Body of pancreas (tissue), 4 donors: ENCODE data around the gene HCRT.

Experiments used
- POLR2A ChIP-seq, 3 donors: fragments of 450-650 bp; IDR thresholded peaks; one replicate each; pipeline ENCODE4 v1.6.1; 2016; ENCODE audit warnings: antibody characterized with exemption in 3 of 3, mild to moderate bottlenecking in 2 of 3
- TF ChIP-seq, protein P1 (sequence below), 7 experiments: fragments of 450-650 bp in 4 of 7; fragments of 200-600 bp in 3 of 7; sonication (generic) in 3 of 7; IDR thresholded peaks; one replicate each; pipeline ENCODE4 v1.5.1; 2016 to 2019; ENCODE audit warnings: antibody characterized with exemption in 7 of 7

DNA sequence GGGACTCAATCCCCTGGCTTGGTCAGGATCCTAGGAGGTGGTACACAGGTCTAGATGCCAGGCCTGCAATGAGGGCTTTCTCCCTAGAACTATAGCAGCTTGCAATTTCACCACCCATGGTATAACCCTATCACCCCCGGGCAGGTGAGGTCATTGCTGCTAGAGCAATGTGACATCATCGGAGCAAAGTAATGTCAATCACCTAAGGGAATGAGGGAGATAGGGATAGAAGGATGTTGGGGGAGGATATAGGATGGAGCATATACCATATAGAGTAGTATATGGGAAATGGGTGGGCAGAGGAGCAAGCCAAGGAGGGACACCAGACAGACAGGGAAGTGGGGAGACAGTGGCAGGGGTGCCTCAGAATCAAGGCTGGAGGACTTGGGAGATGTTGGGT is 7.6 kb downstream of the HCRT start:
- no peak for TF ChIP-seq POLR2A (IDR thresholded peaks at IDR 0.05)
- TF ChIP-seq, protein P1, sequence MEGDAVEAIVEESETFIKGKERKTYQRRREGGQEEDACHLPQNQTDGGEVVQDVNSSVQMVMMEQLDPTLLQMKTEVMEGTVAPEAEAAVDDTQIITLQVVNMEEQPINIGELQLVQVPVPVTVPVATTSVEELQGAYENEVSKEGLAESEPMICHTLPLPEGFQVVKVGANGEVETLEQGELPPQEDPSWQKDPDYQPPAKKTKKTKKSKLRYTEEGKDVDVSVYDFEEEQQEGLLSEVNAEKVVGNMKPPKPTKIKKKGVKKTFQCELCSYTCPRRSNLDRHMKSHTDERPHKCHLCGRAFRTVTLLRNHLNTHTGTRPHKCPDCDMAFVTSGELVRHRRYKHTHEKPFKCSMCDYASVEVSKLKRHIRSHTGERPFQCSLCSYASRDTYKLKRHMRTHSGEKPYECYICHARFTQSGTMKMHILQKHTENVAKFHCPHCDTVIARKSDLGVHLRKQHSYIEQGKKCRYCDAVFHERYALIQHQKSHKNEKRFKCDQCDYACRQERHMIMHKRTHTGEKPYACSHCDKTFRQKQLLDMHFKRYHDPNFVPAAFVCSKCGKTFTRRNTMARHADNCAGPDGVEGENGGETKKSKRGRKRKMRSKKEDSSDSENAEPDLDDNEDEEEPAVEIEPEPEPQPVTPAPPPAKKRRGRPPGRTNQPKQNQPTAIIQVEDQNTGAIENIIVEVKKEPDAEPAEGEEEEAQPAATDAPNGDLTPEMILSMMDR (IDR thresholded peaks at IDR 0.05) = no peak
